Stimulated activated CD4-positive, alpha-beta T cell treated with anti-CD3 and anti-CD28 coated beads, Interleukin-15, amount 100 ng/mL, for 48 hours (primary cell): Measurements from ENCODE around the gene OR52K2.
"Not testable (repeated sequence)": the region's sequence is repeated elsewhere in the genome, so short reads cannot be mapped to it uniquely, and the experiment has no call there.

ENCODE experiments used
- DNase-seq, 2 donors: peaks; one replicate each; pipeline ENCODE4 v3.0.0-alpha.2; 2020; ENCODE audit warnings: low read depth in 2 of 2

Gene OR52K2

DNA sequence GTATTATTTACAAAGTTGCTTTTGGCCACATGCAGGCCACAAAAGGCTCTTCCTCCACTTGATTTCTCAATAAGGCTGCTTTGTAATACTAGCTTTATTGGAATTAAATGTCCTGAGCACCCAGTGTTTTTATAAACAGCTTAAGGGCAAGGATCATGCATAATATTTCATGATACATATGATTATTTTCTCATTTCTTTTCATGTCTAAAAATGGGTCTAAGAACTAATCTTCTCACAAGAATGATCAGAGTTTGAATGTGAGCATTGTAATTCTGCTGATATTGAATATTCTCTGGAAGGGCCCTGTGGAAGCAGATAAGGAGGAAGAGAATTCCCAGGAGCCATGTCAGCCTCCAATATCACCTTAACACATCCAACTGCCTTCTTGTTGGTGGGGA lies at the start of gene OR52K2:
Gene OR52K2, plus strand, starts transcription at position 301 of the 400 bp plus-strand sequence. Its CDS starts 45 bp downstream, at position 346.
- DNase-seq: no peak

DNA sequence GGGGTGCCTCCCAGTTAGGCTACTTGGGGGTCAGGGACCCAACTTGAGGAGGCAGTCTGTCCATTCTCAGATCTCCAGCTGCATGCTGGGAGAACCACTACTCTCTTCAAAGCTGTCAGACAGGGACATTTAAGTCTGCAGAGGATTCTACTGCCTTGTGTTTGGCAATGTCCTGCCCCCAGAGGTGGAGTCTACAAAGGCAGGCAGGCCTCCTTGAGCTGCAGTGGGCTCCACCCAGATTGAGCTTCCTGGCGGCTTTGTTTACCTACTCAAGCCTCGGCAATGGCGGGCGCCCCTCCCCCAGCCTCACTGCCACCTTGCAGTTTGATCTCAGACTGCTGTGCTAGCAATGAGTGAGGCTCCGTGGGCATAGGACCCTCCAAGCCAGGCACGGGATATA lies 42.9 kb upstream of the OR52K2 start:
- not testable (repeated sequence) for DNase-seq

DNA sequence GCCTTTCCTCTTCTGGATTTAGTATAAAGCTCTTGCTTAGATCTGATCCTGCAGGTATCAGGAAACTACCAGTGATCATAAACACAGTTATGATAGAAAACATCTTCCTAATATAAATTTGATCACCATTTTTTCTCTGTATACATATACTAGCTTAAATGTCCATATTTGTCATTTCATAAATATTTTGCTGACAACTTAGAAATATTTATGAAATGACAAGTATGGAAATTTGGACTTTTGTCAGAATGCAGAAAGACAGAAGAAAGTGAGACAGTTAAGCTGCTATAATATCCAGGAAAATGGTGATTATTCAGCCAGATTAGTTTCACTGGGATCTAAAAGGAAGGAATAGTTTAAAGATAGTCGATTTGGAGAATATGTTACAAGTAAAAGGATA lies 32.8 kb upstream of the OR52K2 start:
- no peak for DNase-seq

DNA sequence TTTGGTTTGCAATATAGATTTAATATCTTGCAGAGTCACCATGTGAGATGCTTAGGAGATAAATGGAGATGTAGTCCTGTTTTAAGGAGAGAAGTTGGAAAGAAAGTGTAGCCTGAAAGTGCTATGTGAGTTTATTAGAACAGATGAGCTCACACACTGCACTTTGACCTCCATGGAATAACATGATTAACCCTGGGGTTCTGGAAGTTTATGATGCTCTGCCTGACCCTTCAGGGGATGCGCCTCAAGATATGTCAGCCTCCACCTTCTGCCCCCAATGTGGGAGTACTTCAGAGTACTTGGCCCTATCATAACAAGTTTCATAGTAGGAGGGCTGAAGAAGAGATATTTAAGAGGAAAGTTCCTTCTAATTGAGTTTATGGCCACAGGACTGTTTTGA lies 32.3 kb upstream of the OR52K2 start:
- DNase-seq: no peak

DNA sequence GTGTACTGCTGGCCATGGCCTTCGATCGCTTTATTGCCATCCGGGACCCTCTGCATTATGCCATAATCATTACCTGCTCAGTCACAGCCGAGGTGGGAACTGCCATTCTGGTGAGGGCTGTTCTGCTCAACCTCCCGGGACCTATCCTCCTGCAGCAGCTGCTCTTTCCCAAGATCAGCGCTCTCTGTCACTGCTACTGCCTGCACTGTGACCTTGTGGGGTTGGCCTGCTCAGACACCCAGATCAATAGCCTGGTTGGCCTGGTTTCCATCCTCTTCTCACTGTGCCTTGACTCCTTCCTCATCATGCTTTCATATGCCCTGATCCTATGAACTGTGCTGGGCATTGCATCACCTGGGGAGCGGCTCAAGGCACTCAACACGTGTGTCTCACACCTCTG lies 30.7 kb upstream of the OR52K2 start:
- DNase-seq: no peak

DNA sequence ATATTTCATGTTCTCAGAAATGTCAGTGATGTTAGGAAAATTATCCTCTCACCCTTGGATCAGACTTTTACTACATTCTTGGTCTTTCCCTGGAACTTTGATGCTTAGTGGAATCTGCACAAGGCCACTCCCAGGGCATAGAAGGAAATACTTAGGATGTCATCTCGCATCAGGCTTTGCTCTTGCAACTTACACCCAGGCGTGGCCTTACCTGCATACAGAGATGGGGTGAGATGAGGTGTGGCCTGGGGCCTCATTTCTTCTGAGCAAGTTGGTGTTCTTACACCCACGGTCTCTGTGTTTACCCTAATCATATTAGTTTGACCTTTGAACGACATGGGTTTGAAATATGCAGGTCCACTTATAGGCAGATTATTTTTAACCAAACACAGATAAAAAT lies 19.0 kb upstream of the OR52K2 start:
- DNase-seq: no peak

DNA sequence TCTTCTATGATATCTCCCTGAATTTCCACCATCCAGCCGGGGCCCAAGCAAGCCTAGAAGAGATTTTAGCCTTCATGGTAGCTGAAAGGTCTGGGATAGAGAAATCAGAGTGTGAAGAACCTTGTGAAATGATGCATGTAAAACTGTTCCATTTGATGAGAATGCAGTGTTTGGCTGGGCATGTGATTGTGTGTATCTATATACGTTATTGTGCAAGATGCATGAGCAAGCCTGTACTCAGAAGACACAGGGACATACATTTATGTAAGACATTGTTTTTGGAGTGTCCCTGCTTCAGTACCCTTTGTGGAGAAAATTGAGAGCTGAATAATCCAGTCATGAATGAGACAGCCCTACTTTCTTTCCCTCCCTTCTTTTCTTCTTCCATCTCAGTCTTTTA lies 15.2 kb upstream of the OR52K2 start:
- DNase-seq: no peak

DNA sequence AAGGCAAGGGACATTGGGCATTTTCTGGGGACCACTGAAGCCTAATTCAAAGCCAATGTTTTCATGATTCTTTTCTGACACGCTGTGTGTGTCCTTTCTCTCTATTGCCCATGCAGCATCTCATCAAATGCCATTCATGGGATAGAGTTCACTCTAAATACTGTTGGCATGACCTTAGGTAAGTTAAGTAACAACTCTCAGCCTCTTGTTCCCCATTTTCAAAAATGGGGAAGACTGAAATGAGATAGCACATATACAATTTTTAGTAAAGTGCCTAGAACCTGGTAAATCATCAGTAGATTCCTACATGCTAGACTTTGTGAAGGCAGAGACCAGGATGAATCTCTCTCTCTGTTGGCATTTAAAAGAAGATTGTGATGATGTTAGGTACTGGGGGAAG lies 12.7 kb upstream of the OR52K2 start:
- DNase-seq: no peak

DNA sequence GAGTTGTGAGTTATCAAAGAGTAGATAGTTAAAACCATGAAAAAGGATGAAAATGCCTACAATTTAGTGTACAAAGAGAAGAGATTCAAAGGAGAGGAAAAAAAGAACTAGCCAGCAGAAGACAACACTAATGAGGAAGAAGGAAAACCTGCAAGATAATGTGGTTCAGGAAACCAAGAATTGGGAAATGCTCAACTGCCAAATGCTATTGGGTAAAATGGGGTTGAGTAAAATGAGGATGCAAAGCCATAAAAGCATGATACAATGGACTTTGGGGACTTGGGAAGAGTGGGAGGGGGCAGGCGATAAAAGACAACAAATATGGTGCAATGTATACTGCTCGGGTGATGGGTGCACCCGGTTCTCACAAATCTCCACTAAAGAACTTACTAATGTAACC lies 7.6 kb upstream of the OR52K2 start:
- no peak for DNase-seq

DNA sequence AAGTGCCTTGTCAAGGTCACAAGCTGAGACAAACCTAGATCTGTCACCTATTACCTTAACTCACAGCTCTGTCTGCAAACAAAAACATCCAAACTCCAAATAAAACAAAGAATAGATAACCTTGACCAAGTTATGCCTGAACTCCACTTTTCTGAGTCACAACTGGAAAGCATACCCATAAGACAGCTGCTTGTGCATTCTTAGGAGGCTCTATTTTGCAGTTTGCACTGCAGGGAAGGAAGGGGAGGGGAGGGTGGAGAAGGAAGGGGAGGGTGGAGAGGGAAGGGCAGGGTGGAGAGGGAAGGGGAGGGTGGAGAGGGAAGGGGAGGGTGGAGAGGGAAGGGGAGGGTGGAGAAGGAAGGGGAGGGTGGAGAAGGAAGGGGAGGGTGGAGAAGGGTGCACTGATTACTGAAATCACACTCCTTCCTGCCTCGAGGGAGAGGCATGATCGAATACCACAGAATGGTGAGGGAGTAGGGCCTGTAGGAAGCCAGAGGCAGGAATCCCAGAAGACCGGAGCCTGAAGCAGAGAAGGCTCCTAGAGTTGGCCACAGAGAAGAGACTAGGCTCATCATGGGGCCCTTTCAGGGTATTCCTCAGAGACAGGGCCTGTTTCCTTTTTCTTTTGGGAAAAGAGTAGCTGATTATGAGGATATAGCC lies 5.7 kb upstream of the OR52K2 start:
- no peak for DNase-seq

DNA sequence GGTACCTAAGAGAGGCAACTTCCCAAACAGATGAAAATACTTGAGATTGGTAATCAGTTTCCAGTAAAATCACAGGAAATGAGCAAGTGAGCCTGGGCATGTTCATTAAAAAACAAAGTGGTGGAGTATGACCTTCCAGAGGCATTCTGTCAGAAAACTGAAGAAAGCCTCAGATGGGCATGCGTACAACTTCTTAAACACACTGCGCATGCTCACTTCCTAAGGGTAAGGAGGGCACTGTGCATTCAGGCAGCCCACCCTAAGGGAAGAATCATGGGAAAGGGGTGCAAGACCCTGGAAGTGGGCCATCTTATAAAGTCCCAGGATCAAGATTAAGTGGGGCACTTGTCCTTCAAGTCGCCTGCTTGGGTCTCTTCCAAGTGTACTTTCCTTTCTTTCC lies 4.0 kb downstream of the OR52K2 start:
- no peak for DNase-seq

DNA sequence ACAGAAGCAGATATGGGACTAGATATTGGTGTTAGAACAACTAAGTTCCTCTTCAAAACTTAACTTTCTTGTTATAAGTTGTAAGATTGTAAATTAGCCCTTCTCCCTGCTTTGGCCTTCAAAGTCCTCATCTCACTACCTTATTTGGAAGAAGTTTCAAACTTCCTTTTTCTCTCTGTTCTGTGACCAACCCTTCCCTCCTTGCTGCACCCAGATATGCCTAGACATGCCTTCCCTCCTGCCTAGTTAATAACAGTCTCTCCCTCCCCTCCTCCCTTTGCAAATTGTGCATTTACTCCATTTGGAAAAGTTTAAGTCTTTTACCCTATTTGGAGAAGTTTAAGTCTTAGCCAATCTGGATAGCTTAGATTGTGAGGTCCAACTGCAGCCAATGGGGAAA lies 4.9 kb downstream of the OR52K2 start:
- DNase-seq: no peak

DNA sequence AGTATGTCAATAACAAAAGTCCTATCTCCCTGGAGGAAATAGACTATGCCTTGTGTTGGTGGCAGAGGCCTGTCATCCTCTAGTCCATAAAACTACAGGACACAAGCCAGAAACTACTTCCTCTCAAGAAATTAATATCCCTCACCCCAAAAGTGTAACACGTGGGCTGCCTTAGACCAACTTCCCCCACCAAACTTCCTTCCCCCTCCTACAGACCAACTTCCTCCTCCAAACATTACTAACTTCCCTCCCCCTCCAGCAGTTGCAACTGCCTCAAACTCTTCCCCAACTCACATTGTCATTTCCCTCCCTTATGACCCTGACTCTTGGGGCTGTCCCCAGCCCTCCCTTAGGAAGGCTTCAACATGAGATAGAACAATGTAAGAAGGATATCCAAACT lies 6.3 kb downstream of the OR52K2 start:
- DNase-seq: no peak

DNA sequence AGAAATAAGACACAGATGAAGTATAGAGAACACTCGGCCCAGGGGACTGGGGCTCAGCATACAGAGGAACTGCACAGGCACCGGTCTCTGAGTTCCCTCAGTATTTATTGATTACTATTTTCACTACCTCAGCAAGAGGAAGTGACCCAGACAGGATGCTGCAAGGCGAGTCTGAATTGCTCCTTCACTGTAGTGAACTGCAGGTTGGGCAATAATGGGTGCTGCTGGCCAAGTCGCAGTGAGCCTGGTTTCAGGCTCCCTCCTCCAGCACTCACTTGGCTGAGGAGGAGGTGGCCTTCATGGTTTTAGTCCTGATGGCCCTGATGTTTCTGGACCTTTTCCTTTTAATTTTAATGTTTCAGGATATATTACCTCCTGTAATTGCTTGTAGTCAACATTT lies 10.4 kb downstream of the OR52K2 start:
- no peak for DNase-seq

DNA sequence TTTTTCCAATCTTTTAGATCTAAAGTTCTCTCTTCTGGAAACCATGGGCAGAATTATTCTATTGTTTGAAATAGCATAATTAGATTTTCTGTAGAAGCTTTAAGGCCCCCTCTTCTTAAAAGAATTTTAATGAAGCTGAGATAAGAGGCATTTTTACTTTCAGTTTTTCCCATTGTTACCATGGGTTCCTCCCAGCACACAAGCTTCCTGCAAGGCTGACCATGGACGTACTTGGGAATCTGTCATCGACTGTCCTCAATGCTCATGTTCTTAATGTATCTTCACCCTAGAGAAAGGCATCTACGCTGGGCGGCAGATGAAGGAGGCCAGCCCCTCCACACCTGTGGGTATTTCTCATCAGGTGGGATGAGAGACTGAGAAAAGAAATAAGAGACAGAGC lies 11.1 kb downstream of the OR52K2 start:
- no peak for DNase-seq

DNA sequence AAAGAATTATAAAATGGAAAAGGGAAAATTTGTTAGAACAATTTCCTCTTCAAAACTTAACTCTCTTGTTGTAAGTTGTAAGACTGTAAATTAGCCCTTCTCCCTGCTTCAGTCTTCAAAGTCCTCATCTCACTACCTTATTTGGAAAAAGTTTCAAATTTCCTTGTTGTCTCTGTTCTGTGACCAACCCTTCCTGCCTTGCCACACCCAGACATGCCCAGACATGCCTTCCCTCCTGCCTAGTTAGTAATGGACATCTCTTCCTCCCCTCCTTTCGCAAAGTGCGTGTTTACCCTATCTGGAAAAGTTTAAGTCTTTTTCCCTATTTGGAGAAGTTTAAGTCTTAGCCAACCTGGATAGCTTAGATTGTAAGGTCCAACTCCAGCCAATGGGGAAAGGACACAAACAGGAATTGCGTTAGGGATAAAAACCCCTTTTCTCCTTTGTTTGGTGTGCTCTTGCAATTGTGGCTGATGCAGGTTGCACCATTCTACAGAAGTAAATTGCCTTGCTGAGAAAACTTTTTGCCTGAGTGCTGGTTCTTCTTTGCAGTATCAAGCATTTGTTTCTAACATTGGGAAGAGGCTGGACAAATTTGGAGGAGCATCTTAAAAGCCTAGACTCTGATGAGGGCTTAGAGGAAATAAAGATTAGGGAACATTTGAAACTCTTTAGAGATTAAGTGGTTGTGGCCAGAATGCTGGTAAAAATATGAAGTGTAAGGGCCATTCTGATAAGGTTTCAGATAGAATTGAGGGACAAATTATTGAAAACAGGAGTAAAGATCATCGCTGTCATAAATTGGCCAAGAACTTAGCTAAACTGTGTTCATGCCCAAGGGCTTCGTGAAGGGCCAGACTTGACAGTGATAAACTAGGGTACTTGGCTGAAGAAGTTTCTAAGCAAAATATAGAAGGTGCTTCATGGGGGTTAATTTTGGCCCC lies 15.4 kb downstream of the OR52K2 start:
- DNase-seq: no peak

DNA sequence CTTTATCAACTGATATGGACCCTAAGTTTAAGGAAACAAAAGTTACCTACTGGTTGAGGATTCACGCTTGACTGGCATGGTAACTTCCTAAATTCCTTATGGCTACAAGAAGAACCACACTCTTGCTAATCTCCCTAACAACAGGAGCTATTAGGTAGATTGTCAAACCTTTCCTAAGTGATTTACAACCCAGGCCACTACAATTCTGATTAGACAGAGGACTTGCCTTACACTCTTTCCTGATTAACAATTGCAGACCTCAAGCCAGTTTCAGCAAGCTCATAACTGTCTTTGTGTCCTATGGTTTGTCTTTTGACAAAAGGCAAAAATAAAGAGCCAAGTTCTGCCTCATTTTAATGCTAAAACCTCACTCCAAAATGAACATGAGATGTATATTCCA lies 16.3 kb downstream of the OR52K2 start:
- no peak for DNase-seq

DNA sequence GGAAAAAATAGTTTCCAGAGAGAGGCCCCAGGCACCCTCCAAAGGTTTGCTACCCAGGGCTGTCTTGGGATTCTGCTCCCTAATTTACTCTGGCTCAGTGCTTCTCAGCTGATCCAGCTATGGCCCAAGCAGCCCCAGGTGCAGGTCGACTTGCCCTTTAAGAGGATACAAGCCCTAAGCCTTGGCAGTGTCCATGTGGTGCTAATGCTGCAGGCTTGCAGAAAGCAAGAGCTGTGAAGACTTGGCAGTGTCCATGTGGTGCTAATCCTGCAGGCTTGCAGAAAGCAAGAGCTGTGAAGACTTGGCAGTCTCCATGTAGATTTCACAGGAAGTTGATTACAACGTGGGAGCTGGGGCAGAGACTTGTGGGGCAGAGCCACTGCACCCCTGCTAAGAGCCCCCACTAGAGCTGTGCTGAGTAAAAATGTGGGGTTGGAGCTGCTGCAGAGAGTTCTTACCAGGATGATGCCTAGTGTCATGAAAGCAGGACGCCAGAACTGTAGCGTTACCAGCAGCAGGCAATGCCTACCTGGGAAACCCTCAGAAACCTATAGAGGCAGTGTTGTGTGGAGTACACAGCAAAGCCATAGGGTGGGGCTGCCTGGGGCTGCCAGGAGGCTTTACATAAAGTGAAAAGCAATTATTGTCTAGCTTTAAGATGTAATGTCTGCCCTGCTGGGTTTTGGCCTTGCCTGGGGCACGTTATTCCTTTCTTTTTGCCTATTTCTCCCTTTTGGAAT lies 17.2 kb downstream of the OR52K2 start:
- no peak for DNase-seq

DNA sequence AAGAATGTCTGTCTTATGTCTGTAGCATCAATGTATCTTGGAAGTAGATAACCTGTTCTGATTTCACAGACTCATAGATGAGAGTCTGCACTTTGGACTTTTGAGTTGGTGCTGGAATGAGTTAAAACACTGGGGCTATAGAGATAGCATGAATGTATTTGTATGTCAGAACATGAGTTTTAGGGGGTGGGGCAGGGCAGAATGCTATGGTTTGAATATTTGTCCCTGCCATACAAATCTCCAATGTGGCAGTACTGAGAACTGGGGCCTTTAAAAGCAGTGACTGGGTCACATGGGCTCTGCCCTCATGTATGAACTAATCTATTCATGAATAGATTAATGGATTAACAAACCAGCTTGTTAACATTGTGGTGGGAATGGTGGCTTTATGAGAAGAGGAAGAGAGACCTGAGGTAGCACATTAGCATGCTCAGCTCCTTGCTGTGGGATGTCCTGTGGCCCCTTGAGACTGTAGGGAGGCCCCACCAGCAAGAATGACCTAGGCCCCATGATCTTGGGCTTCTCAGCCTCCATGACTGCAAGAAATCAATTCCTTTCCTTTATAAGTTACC lies 17.9 kb downstream of the OR52K2 start:
- no peak for DNase-seq

DNA sequence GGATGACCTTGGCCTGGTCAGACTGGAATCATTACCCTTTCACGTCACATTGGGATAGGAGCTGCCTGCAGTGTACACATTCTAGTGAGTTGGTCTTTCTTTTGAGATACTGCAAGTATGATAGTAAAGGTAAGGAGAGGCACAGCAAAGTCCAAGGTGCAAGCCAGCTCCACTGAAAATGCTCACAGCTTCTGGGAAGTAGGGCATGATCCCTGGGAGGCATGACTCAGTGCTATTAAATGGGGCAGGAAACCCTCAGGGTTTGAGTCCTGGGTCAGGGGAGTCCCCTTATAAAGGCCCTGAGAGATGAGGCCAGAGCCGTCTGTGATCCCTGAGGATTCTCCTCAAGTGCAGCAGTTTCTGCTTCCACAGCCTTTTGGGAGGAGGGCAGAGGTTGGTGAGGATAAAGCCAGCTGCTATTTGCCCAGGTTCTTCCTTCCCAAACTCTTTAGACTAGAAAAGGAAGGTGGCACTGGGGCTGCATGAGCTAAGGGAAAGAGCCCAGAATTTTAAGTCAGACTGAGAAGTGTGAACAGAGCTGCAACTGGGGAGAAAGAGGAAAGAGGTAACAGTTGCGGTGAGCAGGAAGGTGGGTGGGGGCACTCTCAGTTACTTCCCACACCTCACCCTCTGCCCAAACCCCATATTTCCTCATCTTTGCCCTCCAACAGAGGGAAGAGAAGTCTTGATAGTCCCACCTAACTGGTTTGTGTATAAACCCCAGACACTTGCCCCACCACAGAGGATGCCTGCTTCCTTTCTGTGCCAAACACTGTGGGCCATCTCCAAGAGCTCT lies 18.9 kb downstream of the OR52K2 start:
- DNase-seq: no peak

DNA sequence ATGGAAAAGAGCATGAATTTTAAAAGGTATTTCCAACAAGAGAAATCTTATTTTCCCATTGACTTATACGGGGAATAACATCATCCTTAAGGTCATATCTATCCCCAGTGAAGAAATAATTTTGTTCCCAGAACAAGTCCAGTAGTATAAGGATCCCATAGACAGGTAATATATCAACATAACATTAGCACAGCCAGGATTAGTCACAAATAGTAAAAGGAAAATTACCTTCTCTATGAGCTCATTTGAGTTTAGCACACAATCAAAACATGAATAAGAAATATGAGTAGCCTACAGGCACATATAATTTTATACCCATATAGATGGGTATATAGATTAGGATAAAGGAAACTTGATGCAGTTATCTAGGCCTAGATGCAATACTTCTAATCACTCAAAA lies 30.5 kb downstream of the OR52K2 start:
- no peak for DNase-seq
